ENCODE measurements around the gene LCE3C.
"Not testable (repeated sequence)": the region's sequence is repeated elsewhere in the genome, so short reads cannot be mapped to it uniquely, and the experiment has no call there.

Gene LCE3C

GRCh38 chr1:152599934-152600333 lies at the start of gene LCE3C:
Gene LCE3C, plus strand, starts transcription at chr1:152600234. Its CDS starts 498 bp downstream, at chr1:152600732.
- H3K27me3 ChIP-seq (ENCODE audit: control insufficient read depth in 1 of 2, insufficient read depth in 2 of 2, low read length in 2 of 2) = no peaks in the 10 kb centered on the region
- no peaks in the 10 kb centered on the region for H3K9me3 ChIP-seq (ENCODE audit: control insufficient read depth in 2 of 2, low read length in 2 of 2)
- H3K36me3 ChIP-seq (ENCODE audit: control insufficient read depth in 2 of 2, insufficient read depth in 2 of 2, low read length in 2 of 2) = no peaks in the 10 kb centered on the region
- no peaks in the 10 kb centered on the region for H3K4me1 ChIP-seq (ENCODE audit: control insufficient read depth, insufficient read depth, low read length)
- no peak within 1 kb of the TSS for H3K27ac ChIP-seq (ENCODE audit: low read length)
- no peak within 1 kb of the TSS for H3K9ac ChIP-seq (ENCODE audit: low read length in 2 of 2)
- no peak within 1 kb of the TSS for H3K4me3 ChIP-seq (ENCODE audit: low read length in 2 of 2)

- Histone ChIP-seq H3K36me3 (ENCODE audit: control insufficient read depth in 2 of 2, insufficient read depth in 2 of 2, low read length in 2 of 2) (no peaks in the 10 kb centered on the region), H3K9me3 (ENCODE audit: control insufficient read depth in 2 of 2, low read length in 2 of 2) (peaks cover 2 to 3% of the 10 kb centered on the region in 2 donors), H3K4me3 (ENCODE audit: low read length in 2 of 2) (no peak overlapping the region), H3K27me3 (ENCODE audit: control insufficient read depth in 1 of 2, insufficient read depth in 2 of 2, low read length in 2 of 2) (no peaks in the 10 kb centered on the region), H3K4me1 (ENCODE audit: control insufficient read depth, insufficient read depth, low read length) (no peaks in the 10 kb centered on the region), H3K27ac (ENCODE audit: low read length) (no peak overlapping the region), H3K9ac (ENCODE audit: low read length in 2 of 2) (no peak overlapping the region)
These were observed 34.9 kb upstream of the LCE3C start for GRCh38 chr1:152565115-152565514.

GRCh38 chr1:152565535-152566215 lies 34.4 kb upstream of the LCE3C start:
- H3K9me3 ChIP-seq (ENCODE audit: control insufficient read depth in 2 of 2, low read length in 2 of 2) = peaks cover 2 to 3% of the 10 kb centered on the region in 2 donors
- no peak overlapping the region for H3K27ac ChIP-seq (ENCODE audit: low read length)
- H3K27me3 ChIP-seq (ENCODE audit: control insufficient read depth in 1 of 2, insufficient read depth in 2 of 2, low read length in 2 of 2) = no peaks in the 10 kb centered on the region
- H3K36me3 ChIP-seq (ENCODE audit: control insufficient read depth in 2 of 2, insufficient read depth in 2 of 2, low read length in 2 of 2) = no peaks in the 10 kb centered on the region
- no peak overlapping the region for H3K4me3 ChIP-seq (ENCODE audit: low read length in 2 of 2)
- H3K9ac ChIP-seq (ENCODE audit: low read length in 2 of 2) = no peak overlapping the region
- no peaks in the 10 kb centered on the region for H3K4me1 ChIP-seq (ENCODE audit: control insufficient read depth, insufficient read depth, low read length)

GRCh38 chr1:152566681-152567080 lies 33.4 kb upstream of the LCE3C start, which contains the start of gene LCE3E:
Gene LCE3E, minus strand, starts transcription at chr1:152566780. Its CDS starts 572 bp downstream, at chr1:152566208.
- Histone ChIP-seq H3K27ac (ENCODE audit: low read length) (no peak within 1 kb of the TSS), H3K4me1 (ENCODE audit: control insufficient read depth, insufficient read depth, low read length) (no peaks in the 10 kb centered on the region), H3K27me3 (ENCODE audit: control insufficient read depth in 1 of 2, insufficient read depth in 2 of 2, low read length in 2 of 2) (no peaks in the 10 kb centered on the region), H3K9ac (ENCODE audit: low read length in 2 of 2) (no peak within 1 kb of the TSS), H3K9me3 (ENCODE audit: control insufficient read depth in 2 of 2, low read length in 2 of 2) (peaks cover 2 to 3% of the 10 kb centered on the region in 2 donors), H3K4me3 (ENCODE audit: low read length in 2 of 2) (no peak within 1 kb of the TSS), H3K36me3 (ENCODE audit: control insufficient read depth in 2 of 2, insufficient read depth in 2 of 2, low read length in 2 of 2) (no peaks in the 10 kb centered on the region)

GRCh38 chr1:152577168-152577567 lies 22.9 kb upstream of the LCE3C start:
- H3K4me3 ChIP-seq (ENCODE audit: low read length in 2 of 2) = no peak overlapping the region
- no peaks in the 10 kb centered on the region for H3K9me3 ChIP-seq (ENCODE audit: control insufficient read depth in 2 of 2, low read length in 2 of 2)
- no peaks in the 10 kb centered on the region for H3K4me1 ChIP-seq (ENCODE audit: control insufficient read depth, insufficient read depth, low read length)
- peaks cover 0 to 2% of the 10 kb centered on the region in 2 donors for H3K27me3 ChIP-seq (ENCODE audit: control insufficient read depth in 1 of 2, insufficient read depth in 2 of 2, low read length in 2 of 2)
- H3K36me3 ChIP-seq (ENCODE audit: control insufficient read depth in 2 of 2, insufficient read depth in 2 of 2, low read length in 2 of 2) = no peaks in the 10 kb centered on the region
- H3K27ac ChIP-seq (ENCODE audit: low read length) = no peak overlapping the region
- H3K9ac ChIP-seq (ENCODE audit: low read length in 2 of 2) = no peak overlapping the region

GRCh38 chr1:152579526-152579925 lies 20.5 kb upstream of the LCE3C start:
- not testable (repeated sequence) for H3K27ac ChIP-seq (ENCODE audit: low read length); H3K9me3 ChIP-seq (ENCODE audit: control insufficient read depth in 2 of 2, low read length in 2 of 2); H3K4me3 ChIP-seq (ENCODE audit: low read length in 2 of 2); H3K9ac ChIP-seq (ENCODE audit: low read length in 2 of 2); H3K27me3 ChIP-seq (ENCODE audit: control insufficient read depth in 1 of 2, insufficient read depth in 2 of 2, low read length in 2 of 2); H3K4me1 ChIP-seq (ENCODE audit: control insufficient read depth, insufficient read depth, low read length); H3K36me3 ChIP-seq (ENCODE audit: control insufficient read depth in 2 of 2, insufficient read depth in 2 of 2, low read length in 2 of 2)

GRCh38 chr1:152580433-152580832 lies 19.6 kb upstream of the LCE3C start, which contains the start of gene LCE3D:
Gene LCE3D, minus strand, starts transcription at chr1:152580516. Its CDS starts 580 bp downstream, at chr1:152579936.
- no peaks in the 10 kb centered on the region for H3K36me3 ChIP-seq (ENCODE audit: control insufficient read depth in 2 of 2, insufficient read depth in 2 of 2, low read length in 2 of 2)
- H3K9me3 ChIP-seq (ENCODE audit: control insufficient read depth in 2 of 2, low read length in 2 of 2) = no peaks in the 10 kb centered on the region
- H3K4me1 ChIP-seq (ENCODE audit: control insufficient read depth, insufficient read depth, low read length) = no peaks in the 10 kb centered on the region
- H3K27me3 ChIP-seq (ENCODE audit: control insufficient read depth in 1 of 2, insufficient read depth in 2 of 2, low read length in 2 of 2) = no peaks in the 10 kb centered on the region
- H3K27ac ChIP-seq (ENCODE audit: low read length) = no peak within 1 kb of the TSS
- no peak within 1 kb of the TSS for H3K4me3 ChIP-seq (ENCODE audit: low read length in 2 of 2)
- H3K9ac ChIP-seq (ENCODE audit: low read length in 2 of 2) = no peak within 1 kb of the TSS

- no peak overlapping the region for H3K27ac ChIP-seq (ENCODE audit: low read length)
- H3K4me3 ChIP-seq (ENCODE audit: low read length in 2 of 2) = no peak overlapping the region
- H3K9me3 ChIP-seq (ENCODE audit: control insufficient read depth in 2 of 2, low read length in 2 of 2) = no peaks in the 10 kb centered on the region
- H3K9ac ChIP-seq (ENCODE audit: low read length in 2 of 2) = no peak overlapping the region
- no peaks in the 10 kb centered on the region for H3K27me3 ChIP-seq (ENCODE audit: control insufficient read depth in 1 of 2, insufficient read depth in 2 of 2, low read length in 2 of 2)
- H3K36me3 ChIP-seq (ENCODE audit: control insufficient read depth in 2 of 2, insufficient read depth in 2 of 2, low read length in 2 of 2) = no peaks in the 10 kb centered on the region
- no peaks in the 10 kb centered on the region for H3K4me1 ChIP-seq (ENCODE audit: control insufficient read depth, insufficient read depth, low read length)
These were observed 17.4 kb upstream of the LCE3C start for GRCh38 chr1:152582647-152583046.

GRCh38 chr1:152585586-152585985 lies 14.4 kb upstream of the LCE3C start:
- no peaks in the 10 kb centered on the region for H3K9me3 ChIP-seq (ENCODE audit: control insufficient read depth in 2 of 2, low read length in 2 of 2)
- H3K36me3 ChIP-seq (ENCODE audit: control insufficient read depth in 2 of 2, insufficient read depth in 2 of 2, low read length in 2 of 2) = no peaks in the 10 kb centered on the region
- no peaks in the 10 kb centered on the region for H3K4me1 ChIP-seq (ENCODE audit: control insufficient read depth, insufficient read depth, low read length)
- no peaks in the 10 kb centered on the region for H3K27me3 ChIP-seq (ENCODE audit: control insufficient read depth in 1 of 2, insufficient read depth in 2 of 2, low read length in 2 of 2)
- no peak overlapping the region for H3K4me3 ChIP-seq (ENCODE audit: low read length in 2 of 2)
- no peak overlapping the region for H3K9ac ChIP-seq (ENCODE audit: low read length in 2 of 2)
- no peak overlapping the region for H3K27ac ChIP-seq (ENCODE audit: low read length)

GRCh38 chr1:152596986-152597385 lies 3.0 kb upstream of the LCE3C start:
- Histone ChIP-seq H3K4me1 (ENCODE audit: control insufficient read depth, insufficient read depth, low read length) (no peaks in the 10 kb centered on the region), H3K4me3 (ENCODE audit: low read length in 2 of 2) (no peak overlapping the region), H3K9ac (ENCODE audit: low read length in 2 of 2) (no peak overlapping the region), H3K36me3 (ENCODE audit: control insufficient read depth in 2 of 2, insufficient read depth in 2 of 2, low read length in 2 of 2) (no peaks in the 10 kb centered on the region), H3K27ac (ENCODE audit: low read length) (no peak overlapping the region), H3K27me3 (ENCODE audit: control insufficient read depth in 1 of 2, insufficient read depth in 2 of 2, low read length in 2 of 2) (no peaks in the 10 kb centered on the region), H3K9me3 (ENCODE audit: control insufficient read depth in 2 of 2, low read length in 2 of 2) (no peaks in the 10 kb centered on the region)

- Histone ChIP-seq H3K4me3 (ENCODE audit: low read length in 2 of 2) (no peak within 1 kb of the TSS), H3K9me3 (ENCODE audit: control insufficient read depth in 2 of 2, low read length in 2 of 2) (peaks cover 2 to 3% of the 10 kb centered on the region in 2 donors), H3K9ac (ENCODE audit: low read length in 2 of 2) (no peak within 1 kb of the TSS), H3K36me3 (ENCODE audit: control insufficient read depth in 2 of 2, insufficient read depth in 2 of 2, low read length in 2 of 2) (no peaks in the 10 kb centered on the region), H3K4me1 (ENCODE audit: control insufficient read depth, insufficient read depth, low read length) (no peaks in the 10 kb centered on the region), H3K27me3 (ENCODE audit: control insufficient read depth in 1 of 2, insufficient read depth in 2 of 2, low read length in 2 of 2) (no peaks in the 10 kb centered on the region), H3K27ac (ENCODE audit: low read length) (no peak within 1 kb of the TSS)
These were observed 13.5 kb downstream of the LCE3C start, which contains the start of gene LCE3B for GRCh38 chr1:152613511-152613910. Gene LCE3B, plus strand, starts transcription at chr1:152613811. Its CDS starts 0 bp downstream, at chr1:152613811.
